Fibroblast of skin of scalp (primary cell): ENCODE data around the gene UBLCP1.
A peak's percentile ranks its signal among the peaks of the same experiment; 100 is the strongest.
"Not testable (repeated sequence)": the region's sequence is repeated elsewhere in the genome, so short reads cannot be mapped to it uniquely, and the experiment has no call there.

Experiments
- DNase-seq: peaks from one replicate; pipeline ENCODE4 v3.0.0-alpha.2; 2013

The UBLCP1 gene

GRCh38 chr5:159252195-159252594 lies 10.9 kb upstream of the UBLCP1 start:
- no peak for DNase-seq

GRCh38 chr5:159257007-159257406 lies 6.1 kb upstream of the UBLCP1 start:
- DNase-seq: no peak

- no peak for DNase-seq
Measured at GRCh38 chr5:159257629-159258283, 5.3 kb upstream of the UBLCP1 start.

GRCh38 chr5:159258361-159258760 lies 4.7 kb upstream of the UBLCP1 start:
- DNase-seq: no peak

GRCh38 chr5:159260212-159260611 lies 2.9 kb upstream of the UBLCP1 start:
- not testable (repeated sequence) for DNase-seq

- peak; percentile 14 for DNase-seq
Measured at GRCh38 chr5:159262472-159262858, 625 bp upstream of the UBLCP1 start.

GRCh38 chr5:159263569-159263905 lies 447 bp downstream of the UBLCP1 start:
- peak; percentile 1 for DNase-seq

- DNase-seq: not testable (repeated sequence)
Measured at GRCh38 chr5:159266764-159267163, 3.7 kb downstream of the UBLCP1 start.

GRCh38 chr5:159269723-159270122 lies 6.6 kb downstream of the UBLCP1 start:
- DNase-seq: no peak

- DNase-seq: no peak
Measured at GRCh38 chr5:159273923-159274322, 10.8 kb downstream of the UBLCP1 start.

- no peak for DNase-seq
Measured at GRCh38 chr5:159274676-159275075, 11.6 kb downstream of the UBLCP1 start.

- DNase-seq: peak; percentile 49
Measured at GRCh38 chr5:159286420-159287035, 23.4 kb downstream of the UBLCP1 start.

- DNase-seq: peak; percentile 1
Measured at GRCh38 chr5:159290741-159291140, 27.7 kb downstream of the UBLCP1 start.

- no peak for DNase-seq
Measured at GRCh38 chr5:159294921-159295320, 31.8 kb downstream of the UBLCP1 start.

- not testable (repeated sequence) for DNase-seq
Measured at GRCh38 chr5:159297300-159297699, 34.2 kb downstream of the UBLCP1 start.

GRCh38 chr5:159301466-159301865 lies 38.4 kb downstream of the UBLCP1 start:
- peak; percentile 17 for DNase-seq

- DNase-seq: not testable (repeated sequence)
Measured at GRCh38 chr5:159301929-159302860, 39.1 kb downstream of the UBLCP1 start.

- DNase-seq: no peak
Measured at GRCh38 chr5:159303286-159303685, 40.2 kb downstream of the UBLCP1 start.

- DNase-seq: no peak
Measured at GRCh38 chr5:159304961-159305595, 42.0 kb downstream of the UBLCP1 start.

GRCh38 chr5:159309689-159310433 lies 46.8 kb downstream of the UBLCP1 start:
- DNase-seq: no peak

GRCh38 chr5:159310511-159310910 lies 47.4 kb downstream of the UBLCP1 start:
- no peak for DNase-seq

- no peak for DNase-seq
Measured at GRCh38 chr5:159311063-159311462, 48.0 kb downstream of the UBLCP1 start.
